Neural cell (in vitro differentiated cells): ENCODE measurements around the gene ZNF148.

Experiments
- CTCF ChIP-seq: fragments of 450-650 bp; IDR thresholded peaks from 2 replicates; pipeline ENCODE4 v1.5.1; 2014; ENCODE audit warnings: antibody characterized with exemption, mild to moderate bottlenecking, moderate library complexity; ENCODE audit not compliant: poor library complexity, severe bottlenecking
- EP300 ChIP-seq: fragments of 450-650 bp; conservative IDR thresholded peaks from 2 replicates; pipeline ENCODE4 v1.6.1; 2014; ENCODE audit warnings: antibody characterized with exemption, mild to moderate bottlenecking, moderate library complexity; ENCODE audit not compliant: poor library complexity, severe bottlenecking
- EZH2 ChIP-seq: fragments of 200-600, 300-800 bp; shearing (Covaris generic), sonication (generic); IDR thresholded peaks from 2 replicates; pipeline ENCODE4 v1.6.1; 2014; ENCODE audit warnings: antibody characterized with exemption, low read length, borderline replicate concordance, mild to moderate bottlenecking; ENCODE audit not compliant: insufficient read depth, poor library complexity, severe bottlenecking
- POLR2AphosphoS5 ChIP-seq: IDR thresholded peaks from 2 replicates; pipeline ENCODE4 v1.6.1; 2012
- REST ChIP-seq: IDR thresholded peaks from 2 replicates; pipeline ENCODE4 v1.6.1; 2012; ENCODE audit warnings: borderline replicate concordance

- TF ChIP-seq EP300: no peak
- TF ChIP-seq EZH2: no peak
- TF ChIP-seq REST: no peak
- no peak for TF ChIP-seq POLR2AphosphoS5
- TF ChIP-seq CTCF: no peak
Observed at GRCh38 chr3:125250973-125251372, 124.2 kb downstream of the ZNF148 start.
